Skeletal muscle cell (primary cell): ENCODE results near the gene WNK1.
A peak's percentile ranks its signal among the peaks of the same experiment; 100 is the strongest.
"Not testable (repeated sequence)": the region's sequence is repeated elsewhere in the genome, so short reads cannot be mapped to it uniquely, and the experiment has no call there.

ENCODE experiments used
- DNase-seq: peaks from one replicate; pipeline ENCODE4 v3.0.0-alpha.2; 2010; ENCODE audit warnings: low read depth
- H3K4me3 ChIP-seq: 2 replicates; pipeline ENCODE4 v1.5.1; 2011; ENCODE audit warnings: low read depth, mild to moderate bottlenecking, control low read depth, low read length, moderate library complexity

WNK1 gene

DNA sequence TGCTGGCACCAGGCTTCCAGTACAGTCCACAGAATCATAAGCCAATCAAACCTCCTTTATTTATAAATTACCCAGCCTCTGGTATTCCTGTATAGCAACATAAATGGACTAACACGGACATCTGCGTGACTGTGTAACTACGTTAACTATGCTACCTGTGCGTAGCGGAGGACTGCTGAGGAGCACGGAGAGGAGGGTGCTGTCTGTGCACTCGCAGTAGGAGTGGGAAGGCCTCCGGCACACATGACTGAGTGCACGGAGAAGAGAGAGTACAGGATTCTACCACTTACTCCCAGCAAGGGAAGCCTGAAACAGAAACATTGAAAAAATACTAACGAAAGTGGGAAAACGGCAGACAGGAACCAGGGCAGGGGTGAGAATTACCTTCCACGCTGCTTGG is 174.3 kb downstream of the WNK1 start:
- DNase-seq = no peak
- H3K4me3 ChIP-seq = no peak overlapping the region

DNA sequence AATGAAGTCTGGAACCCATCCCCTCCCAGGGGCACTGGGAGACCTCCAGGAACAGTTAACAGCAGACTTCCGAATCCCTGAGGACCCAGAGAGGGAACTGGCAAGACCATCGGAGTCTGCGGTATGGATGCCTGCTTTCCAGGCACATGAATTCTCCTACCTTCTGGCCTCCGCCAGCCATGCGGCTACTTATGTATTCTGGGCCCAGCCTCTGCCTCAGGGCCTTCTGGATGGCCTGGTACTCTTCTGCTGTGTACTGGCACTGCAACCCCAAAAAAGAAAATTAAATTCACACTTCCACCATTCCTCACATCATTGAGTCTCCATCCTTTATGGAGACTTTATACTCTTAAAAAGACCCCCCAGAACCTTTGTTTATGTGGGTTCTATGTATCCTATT is 178.7 kb downstream of the WNK1 start:
- H3K4me3 ChIP-seq = no peak overlapping the region
- no peak for DNase-seq

DNA sequence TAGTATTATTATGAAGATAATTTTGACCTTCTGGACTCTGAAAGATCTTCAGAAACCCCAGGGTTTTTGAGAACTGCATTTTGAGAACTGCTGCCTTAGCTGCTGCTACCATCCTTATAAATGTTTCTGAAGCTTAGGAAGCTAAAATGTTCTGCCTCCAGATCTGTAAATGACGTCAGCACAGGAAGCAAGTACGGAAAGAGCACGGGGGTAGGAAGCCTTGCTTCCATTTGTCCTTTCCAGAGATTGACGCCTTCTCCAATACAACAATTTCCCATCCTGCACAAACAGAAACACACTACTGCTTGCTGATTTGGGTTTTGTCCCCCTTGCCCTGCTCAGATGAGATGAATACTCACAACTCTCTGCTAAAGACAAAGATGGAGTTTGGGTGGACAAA is 179.2 kb downstream of the WNK1 start:
- no peak for DNase-seq

DNA sequence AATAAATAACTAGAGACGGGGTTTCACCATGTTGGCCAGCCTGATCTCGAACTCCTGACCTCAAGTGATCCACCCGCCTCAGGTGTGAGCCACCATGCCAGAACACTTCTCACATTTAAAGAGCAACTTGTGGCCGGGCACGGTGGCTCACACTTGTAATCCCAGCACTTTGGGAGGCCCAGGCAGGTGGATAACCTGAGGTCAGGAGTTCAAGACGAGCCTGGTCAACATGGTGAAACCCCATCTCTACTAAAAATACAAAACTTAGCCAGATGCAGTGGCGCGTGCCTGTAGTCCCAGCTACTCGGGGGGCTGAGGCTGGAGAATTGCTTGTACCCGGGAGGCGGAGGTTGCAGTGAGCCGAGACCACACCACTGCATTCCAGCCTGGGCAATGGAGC is 183.5 kb downstream of the WNK1 start:
- DNase-seq, H3K4me3 ChIP-seq: not testable (repeated sequence)

More for the DNA sequence above, 179.2 kb downstream of the WNK1 start:
- H3K4me3 ChIP-seq = no peak overlapping the region

DNA sequence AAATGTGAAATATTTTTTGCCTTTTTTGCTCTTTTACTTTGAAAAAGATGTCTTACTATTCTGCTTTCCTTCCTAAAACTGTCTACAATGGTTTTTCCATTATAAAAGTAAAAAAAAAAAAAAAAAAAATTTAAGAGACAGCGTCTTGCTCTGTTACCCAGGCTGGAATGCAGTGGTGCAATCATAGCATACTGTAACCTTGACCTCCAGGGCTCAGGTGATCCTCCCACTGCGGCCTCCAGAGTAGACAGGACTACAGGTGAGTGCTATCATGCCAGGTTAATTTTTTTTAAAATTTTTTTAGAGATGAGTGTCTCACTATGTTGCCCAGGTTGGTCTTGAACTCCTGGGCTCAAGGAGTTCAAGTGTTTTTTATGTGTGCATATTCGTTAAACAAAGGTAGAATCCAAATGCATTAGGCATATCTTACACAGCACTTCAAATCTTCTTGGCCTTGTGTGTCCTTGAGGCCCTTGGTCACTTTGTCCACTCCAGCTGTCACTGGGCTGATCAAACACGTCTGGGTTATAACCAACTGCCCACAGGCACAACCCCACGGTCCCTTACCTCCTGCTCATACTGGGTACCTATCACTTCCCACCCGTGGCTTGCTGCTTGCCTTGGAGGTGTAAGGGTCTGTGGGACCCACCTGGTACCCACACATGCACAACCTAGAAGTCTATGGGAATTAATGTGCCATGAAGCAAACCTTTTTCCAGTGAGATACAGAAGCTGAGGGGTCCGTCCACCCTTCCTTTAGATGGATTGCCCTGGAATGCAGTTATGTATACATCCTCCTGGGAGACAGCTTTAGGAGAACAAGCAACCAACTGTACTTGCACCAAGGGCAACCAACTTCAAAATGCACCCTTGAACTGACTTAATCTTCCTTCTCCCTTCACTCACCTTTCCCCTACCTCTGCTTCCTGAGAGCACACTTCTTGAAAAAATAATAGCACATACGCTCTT is 184.3 kb downstream of the WNK1 start:
- no peak overlapping the region for H3K4me3 ChIP-seq
- no peak for DNase-seq

DNA sequence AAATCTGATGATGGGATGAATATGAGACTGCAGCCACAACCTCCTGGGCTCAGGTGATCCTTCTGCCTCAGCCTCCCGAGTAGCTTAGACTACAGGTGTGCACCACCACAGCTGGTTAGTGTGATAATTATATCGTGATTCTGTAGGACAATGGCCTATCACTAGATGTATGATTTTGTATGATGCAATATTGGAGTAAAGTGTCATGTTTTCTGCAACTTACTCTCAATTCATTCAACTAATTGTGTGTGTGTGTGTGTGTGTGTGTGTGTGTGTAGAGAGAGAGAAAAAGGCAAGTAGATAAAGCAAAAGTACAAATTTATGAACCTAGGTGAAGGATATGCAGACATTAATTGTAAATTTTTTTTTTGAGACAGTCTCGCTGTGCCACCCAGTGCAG is 186.4 kb downstream of the WNK1 start:
- H3K4me3 ChIP-seq = no peak overlapping the region
- DNase-seq = no peak

DNA sequence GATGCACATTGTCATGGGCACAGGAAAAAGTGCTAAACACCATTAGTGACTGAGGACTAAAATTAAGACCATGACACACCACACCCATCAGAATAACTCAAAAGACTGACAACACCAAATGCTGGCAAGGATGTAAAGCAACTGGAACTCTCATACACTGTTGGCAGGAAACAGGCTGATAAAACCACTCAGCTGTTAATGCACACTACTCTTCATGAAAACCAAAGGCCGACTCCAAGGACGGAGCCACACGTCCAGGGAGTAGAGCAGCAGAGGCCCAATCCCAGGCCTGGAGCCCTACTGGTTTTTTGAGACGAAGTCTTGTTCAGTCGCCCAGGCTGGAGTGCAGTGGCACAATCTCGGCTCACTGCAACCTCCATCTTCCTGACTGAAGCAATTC is 190.7 kb downstream of the WNK1 start:
- peak; percentile 15 for DNase-seq
- no peak overlapping the region for H3K4me3 ChIP-seq

DNA sequence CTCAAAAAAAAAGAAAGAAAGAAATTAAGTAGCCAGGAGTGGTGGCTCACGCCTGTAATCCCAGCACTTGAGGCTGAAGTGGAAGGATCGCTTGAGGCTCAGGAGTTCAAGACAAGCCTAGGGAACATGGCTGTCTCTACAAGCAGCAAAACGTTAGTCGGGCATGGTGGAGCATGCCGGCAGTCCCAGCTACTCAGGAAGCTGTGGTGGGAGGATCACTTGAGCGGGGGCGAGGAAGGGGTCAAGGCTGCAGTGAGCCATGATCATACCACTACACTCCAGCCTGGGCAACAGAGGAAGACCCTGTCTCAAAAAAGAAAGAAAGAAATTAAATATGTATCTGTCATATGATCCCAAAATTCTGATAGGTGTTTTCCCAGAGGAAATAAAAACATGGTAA is 191.8 kb downstream of the WNK1 start:
- H3K4me3 ChIP-seq = no peak overlapping the region
- DNase-seq = no peak

DNA sequence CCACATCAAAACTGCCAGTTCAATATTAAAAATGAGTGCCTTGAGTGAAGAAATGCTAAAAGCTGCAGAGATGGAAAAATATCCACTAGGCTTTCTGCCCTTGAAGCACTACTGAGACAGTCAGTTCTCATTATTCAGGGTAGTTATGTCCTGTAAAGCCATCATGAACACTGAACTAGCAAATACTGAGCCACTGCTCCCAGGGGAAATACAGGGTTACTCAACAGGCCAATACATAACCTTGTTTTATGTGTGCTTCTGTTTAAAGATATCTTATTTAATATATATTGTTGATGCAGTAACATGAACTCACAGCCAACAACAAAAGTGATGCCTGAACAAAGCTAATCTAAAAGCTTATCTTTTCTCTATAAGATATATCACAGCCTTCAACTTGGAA is 193.8 kb downstream of the WNK1 start:
- no peak overlapping the region for H3K4me3 ChIP-seq
- DNase-seq = no peak

DNA sequence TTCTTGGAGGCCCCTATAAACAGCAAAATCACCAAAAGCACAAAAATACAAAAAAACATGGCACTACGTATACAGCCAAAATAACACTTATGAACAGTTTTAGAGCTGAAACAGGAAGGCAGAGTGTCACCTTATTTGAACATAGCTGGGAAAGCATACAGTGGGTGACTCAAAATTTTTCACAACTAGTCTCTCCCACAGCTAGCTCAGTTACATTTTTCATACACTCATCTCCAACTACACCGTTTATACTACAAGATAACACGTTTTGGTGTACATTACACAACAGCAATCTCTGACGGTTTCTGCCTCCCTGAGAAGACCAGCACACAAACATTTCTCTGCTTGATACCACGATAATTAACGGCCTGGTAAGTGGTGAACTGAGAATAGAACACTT is 194.3 kb downstream of the WNK1 start:
- DNase-seq = no peak
- no peak overlapping the region for H3K4me3 ChIP-seq

DNA sequence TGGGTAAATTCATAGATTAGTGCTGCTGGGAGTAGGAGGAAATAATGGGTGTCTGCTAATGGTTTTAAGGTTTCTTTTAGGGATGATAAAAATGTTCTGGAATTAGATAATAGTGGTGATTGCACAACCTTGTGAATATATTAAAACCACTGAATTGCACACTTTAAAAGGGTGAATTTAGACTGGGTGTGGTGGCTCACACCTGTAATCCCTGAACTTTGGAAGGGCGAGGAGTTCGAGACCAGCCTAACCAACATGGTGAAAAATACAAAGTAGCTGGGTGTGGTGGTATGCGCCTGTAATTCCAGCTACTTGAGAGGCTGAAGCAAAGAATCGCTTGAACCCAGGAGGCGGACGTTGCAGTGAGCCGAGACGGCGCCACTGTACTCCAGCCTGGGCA is 195.9 kb downstream of the WNK1 start:
- no peak for DNase-seq
- H3K4me3 ChIP-seq = peak overlapping the region; percentile 89

DNA sequence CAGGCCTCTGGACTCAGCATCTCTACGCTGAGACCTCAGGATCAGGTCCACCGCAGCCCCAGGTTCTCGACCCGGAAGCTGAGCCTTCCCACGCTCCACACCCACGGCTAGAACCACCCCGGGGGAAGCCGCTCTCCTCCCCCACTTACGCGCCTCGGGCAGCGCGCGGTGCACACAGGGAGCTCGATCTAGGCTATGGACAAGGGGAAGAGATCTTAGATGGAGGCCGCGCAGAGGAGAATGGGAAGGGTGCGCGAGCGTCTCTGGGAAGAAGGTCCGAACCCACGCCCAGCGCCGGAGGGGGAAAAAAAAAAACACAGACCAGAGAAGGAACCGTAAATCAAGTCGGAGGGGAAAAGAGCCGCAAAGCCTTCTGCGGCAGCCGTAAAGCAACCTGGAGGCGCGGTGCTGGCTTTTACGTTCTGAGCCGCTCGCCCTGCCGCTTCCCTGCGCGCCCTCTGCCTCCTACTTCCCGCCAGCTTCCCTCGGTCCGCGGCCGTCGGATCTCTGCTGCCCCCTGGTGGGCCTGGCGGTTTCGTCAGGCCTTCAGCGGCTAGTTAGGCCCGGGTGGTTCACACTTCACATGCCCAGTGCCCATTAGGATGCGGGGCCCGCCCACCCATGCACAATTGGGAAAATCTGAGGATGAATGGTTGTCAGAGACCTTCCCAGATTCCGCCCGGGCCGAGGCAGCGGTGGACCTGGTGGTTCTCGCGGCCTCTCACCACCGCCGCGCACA is 197.2 kb downstream of the WNK1 start, which contains the start of gene RAD52:
TSS of gene RAD52 (minus strand) at position 242 of the 739 bp plus-strand sequence. CDS start 16,636 bp downstream, outside the sequence.
- peak; percentile 97 for DNase-seq
- H3K4me3 ChIP-seq = peak within 1 kb of the TSS; percentile 89

DNA sequence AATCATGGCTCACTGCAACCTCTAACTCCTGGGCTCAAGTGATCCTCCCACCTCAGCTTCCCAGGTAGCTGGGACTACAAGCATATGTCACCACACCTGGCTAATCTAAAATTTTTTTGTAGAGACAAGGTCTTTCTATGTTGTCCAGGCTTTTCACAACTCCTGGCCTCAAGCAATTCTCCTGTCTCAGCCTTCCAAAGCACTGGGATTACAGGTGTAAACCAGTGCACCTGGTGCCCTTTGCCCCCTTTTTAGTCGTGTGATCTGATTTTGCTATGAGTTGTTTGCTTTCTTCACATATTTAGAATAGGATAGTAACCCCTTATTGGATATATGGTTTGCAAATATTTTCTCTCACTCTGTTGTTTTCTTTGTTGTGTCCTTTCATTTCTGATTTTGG is 198.8 kb downstream of the WNK1 start:
- no peak overlapping the region for H3K4me3 ChIP-seq
- no peak for DNase-seq

DNA sequence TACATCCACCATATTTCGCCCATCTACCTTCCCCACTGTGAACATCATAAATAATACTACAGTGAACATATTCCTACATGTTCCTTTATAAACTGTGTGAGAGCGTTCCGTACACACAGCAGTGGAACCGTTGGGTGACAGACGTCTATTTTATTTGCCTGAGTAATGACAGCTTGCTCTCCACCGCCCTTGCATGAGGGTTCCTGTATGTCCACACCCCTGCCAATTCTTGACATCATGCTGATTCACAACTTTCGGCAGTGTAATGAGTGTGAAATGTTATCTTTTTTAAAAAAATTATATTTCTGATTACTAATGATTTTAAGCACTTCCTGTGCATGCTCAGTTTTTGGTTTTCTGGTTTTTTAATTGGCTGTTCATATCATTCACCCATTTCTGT is 201.4 kb downstream of the WNK1 start:
- H3K4me3 ChIP-seq = no peak overlapping the region
- peak; percentile 4 for DNase-seq

DNA sequence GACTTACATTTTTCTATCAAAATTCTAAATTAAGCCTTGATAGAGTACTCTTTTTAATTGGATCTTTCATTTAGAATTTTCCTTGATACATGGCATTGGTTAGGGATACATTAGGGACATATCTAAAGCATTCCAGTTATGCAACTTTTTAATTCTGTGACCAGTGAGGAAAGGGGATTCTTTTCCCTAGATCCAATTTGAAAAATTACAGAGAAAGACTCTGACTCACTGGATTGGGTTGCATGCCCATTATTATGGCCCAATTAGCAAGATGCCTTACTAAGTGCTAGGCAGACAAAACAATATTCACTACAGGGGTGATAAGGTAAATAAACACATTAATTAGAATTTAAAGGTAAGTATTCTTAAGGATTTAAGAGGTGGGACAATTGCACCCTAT is 202.4 kb downstream of the WNK1 start:
- H3K4me3 ChIP-seq = no peak overlapping the region
- no peak for DNase-seq

DNA sequence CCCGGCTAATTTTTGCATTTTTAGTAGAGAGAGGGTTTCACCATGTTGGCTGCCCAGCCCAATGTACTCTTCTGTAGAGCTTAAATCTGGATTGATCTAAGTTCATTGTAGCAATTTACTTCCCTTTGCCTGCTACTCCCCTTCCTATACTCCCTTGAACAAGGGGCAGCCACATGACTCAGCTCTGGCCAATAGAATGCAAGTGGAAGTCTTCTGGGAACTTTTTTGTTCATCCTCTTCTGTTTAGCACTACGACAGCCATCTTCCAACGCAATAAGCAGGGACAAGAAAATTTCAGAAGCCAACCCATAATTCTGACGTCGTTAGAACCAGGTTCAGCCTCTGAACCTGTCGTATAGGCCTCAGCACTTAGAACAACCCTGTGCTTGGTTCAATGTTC is 203.6 kb downstream of the WNK1 start:
- no peak for DNase-seq
- no peak overlapping the region for H3K4me3 ChIP-seq

DNA sequence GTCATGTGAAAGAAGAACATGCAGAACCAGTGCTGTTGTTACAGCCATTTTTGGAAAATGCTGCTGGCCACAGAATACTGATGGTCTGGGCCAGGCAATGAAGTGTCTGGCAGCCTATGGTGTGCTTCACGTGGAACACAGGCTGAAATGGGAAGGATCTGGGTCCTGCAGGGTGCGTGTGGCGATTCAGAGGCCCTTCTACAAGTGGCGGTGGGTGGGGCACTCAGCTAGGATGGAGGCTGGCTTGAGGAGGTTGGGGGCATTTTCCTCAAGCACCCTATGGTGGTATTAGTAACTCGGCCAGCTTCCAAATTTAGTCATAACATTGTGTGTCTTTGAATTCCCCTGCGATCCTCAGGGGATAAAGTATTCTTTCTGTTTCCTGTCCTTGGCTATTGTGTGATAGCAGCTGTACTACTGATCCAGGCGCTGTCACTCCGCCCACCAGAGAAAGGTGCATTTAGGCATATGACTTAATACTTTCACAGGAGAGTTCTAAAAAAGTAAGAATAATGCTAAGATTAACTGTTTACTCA is 206.3 kb downstream of the WNK1 start:
- no peak for DNase-seq
- H3K4me3 ChIP-seq = no peak overlapping the region
